NCI-H226 (cell line): ENCODE data around the gene AGGF1.
"Not testable (repeated sequence)": the region's sequence is repeated elsewhere in the genome, so short reads cannot be mapped to it uniquely, and the experiment has no call there.

ENCODE experiments used
- DNase-seq: peaks from one replicate; pipeline ENCODE4 v3.0.0-alpha.2; 2015

The AGGF1 gene

DNA sequence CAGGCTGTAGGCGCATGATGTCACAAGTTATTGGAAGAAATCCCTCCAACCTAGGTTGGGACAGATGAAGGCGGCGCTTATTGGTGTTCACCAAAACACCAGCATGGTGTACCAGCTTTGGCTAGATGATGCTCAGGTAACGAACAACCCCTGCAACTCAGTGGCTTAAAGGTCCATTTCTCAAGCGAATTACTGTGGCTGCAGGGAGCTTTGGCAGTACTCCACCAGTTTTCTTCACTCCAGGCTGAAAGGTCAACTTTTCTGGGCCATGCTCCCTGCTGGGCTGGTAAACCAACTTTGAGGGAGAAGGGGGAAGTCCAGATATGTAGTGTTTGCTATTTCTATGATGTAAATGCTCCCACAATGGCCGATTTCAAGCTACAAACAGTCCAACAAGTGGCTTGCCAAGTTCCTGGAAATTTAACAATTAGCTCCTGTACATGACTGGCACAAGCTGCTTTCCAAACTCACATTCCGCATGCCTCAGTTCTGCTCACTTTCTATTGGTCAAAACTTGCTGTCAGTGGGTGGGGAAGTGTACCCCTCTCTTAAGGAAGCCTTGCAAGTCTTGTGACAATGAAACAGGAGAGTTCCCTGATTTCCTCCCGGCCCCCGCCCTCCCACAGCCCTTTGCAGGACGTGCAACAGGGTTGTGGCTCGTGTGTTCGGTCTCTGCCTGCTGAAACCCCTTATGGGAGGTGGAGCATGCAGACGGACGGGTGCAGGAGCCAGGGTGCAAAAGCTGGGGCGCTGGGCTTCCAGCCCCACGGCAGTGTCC is 57.5 kb downstream of the AGGF1 start:
- no peak for DNase-seq

DNA sequence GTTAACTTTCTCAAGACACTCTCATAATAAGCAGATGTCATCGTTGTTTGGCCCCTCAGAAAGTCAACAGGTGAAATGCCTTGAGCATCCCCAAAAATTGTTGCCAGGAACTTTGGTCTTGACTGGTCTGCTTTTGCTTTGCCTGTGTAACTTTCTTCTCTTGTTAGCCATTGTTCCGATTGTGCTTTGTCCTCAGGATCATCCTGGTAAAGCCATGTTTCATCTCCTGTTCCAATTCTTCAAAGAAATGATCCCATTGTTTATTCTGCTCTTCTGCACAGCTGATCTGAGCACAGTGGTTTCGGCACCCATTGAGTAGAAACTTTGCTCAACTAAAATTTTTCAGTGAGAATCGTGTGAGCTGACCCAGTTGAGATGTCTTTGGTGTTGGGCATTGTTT is 65.0 kb downstream of the AGGF1 start:
- no peak for DNase-seq

DNA sequence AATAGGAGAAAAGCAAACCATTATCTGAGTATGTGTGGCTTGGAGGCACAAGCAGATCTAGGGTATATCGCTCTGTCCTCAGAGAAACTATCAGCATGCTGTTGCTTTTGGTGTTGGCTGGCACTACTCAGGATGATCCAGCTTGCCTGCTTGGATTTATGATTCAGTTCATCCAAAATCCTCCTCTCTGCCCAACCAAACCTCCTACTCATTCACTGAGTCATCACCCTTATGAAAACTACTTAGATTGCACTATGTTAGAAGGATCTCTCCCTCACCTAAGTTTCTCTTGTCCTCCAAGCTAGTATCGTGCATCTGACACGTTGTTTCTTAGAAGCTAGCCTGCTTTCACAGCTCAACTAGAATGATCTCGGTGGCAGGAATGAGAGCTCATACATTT is 71.1 kb downstream of the AGGF1 start:
- peak; percentile 75 for DNase-seq

DNA sequence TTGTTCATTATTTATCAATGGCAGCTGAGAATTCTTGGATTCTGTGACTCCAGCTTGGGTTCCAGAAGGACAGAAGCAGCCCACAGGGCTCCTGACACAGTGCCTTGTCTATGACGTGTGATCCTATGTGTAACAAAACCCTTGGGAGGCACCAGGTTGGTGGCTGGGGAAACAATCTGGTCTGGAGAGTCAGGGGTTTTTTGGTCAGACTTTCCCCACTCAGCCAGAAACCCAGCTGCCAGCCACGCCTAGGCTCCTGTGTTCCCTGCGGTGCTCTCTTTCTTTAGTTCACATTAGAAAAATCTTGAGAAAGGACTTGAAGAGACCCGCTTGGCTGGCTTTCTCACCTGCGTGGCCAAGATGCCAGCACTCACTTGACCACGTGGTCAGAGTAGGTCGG is 72.3 kb downstream of the AGGF1 start:
- DNase-seq = no peak

DNA sequence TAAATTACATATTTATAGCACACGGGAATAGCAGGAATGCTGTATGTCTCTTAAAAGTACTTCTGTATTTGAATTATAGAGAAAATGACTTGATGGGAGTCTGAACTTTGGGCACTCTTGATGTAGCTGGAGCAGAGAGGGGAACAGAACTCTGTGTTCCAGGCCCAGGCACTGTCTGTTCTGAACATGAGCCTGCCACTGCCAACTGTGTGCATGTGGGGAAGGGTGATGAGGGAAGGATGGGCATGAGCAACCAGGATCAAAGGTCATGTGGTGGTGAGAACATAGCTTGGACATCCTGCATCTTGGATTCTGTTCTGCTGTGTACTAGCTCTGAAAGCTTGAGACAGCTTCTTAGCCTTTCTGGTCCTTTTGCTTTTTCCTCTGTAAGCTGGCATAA is 73.3 kb downstream of the AGGF1 start:
- DNase-seq = no peak

DNA sequence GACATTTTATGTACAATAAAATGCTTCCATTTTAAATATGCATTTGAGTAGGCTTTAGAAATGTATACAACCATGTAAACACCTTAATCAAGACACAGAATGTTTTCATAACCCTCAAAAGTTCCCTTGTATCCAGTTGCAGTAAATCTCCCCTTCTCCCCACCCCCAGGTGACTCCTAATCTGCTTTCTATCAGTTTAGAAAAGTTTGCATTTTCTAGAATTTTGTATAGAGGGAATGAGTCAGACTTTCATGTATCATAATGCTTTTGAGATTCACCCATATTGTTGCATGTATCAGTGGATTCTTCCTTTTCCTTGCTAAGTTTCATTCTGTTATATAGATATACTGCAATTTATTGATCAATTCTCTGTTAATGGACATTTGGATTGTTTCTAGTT is 74.6 kb downstream of the AGGF1 start:
- DNase-seq = no peak

DNA sequence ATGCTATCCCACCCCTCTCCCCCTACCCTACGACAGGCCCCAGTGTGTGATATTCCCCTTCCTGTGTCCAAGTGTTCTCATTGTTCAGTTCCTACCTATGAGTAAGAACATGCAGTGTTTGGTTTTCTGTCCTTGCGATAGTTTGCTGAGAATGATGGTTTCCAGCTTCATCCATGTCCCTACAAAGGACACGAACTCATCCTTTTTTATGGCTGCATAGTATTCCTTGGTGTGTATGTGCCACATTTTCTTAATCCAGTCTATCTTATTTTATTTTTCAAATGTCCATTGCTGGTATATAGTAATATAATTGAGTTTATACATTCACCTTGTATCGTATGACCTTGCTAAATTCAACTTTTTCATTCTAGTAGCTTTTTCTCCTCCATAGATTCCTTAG is 76.8 kb downstream of the AGGF1 start:
- not testable (repeated sequence) for DNase-seq
